Right lobe of liver (tissue), 4 donors: Measurements from ENCODE around the gene SEMA4F.

Source experiments
- CTCF ChIP-seq, 4 donors: fragments of 200-600 bp in 3 of 4; fragments of 450-650 bp in 1 of 4; IDR thresholded peaks; one replicate each; pipeline versions ENCODE4 v1.5.1 to v1.8.0; 2016 to 2022; ENCODE audit warnings: antibody characterized with exemption in 4 of 4, mild to moderate bottlenecking in 2 of 4
- POLR2A ChIP-seq: fragments of 450-650 bp; IDR thresholded peaks from one replicate; pipeline ENCODE4 v1.6.1; 2017; ENCODE audit warnings: antibody characterized with exemption, mild to moderate bottlenecking
- donor health status: DM: no; HTN: no; CAD: no.
- donor health status: DM: no; HTN: no; CAD: no.
- donor health status: DM: no; HTN: yes; CAD: no.

GRCh38 chr2:74671479-74671878 is 17.4 kb downstream of the SEMA4F start:
- TF ChIP-seq CTCF (IDR thresholded peaks at IDR 0.05) (no peak), POLR2A (no peak)
